K562 treated with DMSO at 1 percent for 24 hours (cell line): ENCODE results near the gene GLIPR1L2. TPM values are rescaled to one million over a fixed set of nuclear protein-coding genes. Genes with fewer than 3 reads are reported as not detected.

ENCODE experiments used
- total RNA-seq: library from RNA; unstranded; fragments of 300-600 nt; gene quantifications from 2 replicates; pipeline ENCODE4 v1.2.3, GENCODE V29; 2022; ENCODE audit warnings: low read depth; ENCODE audit not compliant: insufficient read depth

The GLIPR1L2 gene
- total RNA-seq, result not detected in 2 replicates

GRCh38 chr12:75390899-75391538, at the start of gene GLIPR1L2:
GLIPR1L2 (plus strand) TSS chr12:75391089; CDS start chr12:75391117, 28 bp downstream.

GRCh38 chr12:75480469-75480949, 89.6 kb downstream of the GLIPR1L2 start, which contains the start of gene GLIPR1:
GLIPR1 (plus strand) TSS chr12:75480755; CDS start chr12:75480881, 126 bp downstream.

Other genes with a start within 250 kb of the GLIPR1L2 start
- gene KCNC2, start 181.2 kb upstream of the GLIPR1L2 start, total RNA-seq, result not detected in 2 replicates
- 0.68 and 3.4 TPM in 2 replicates for gene CAPS2, start 60.8 kb upstream of the GLIPR1L2 start, total RNA-seq
- gene GLIPR1L1, start 56.4 kb upstream of the GLIPR1L2 start, total RNA-seq, result not detected in 2 replicates
- 1.3 and 1.7 TPM in 2 replicates for gene GLIPR1, start 89.7 kb downstream of the GLIPR1L2 start, total RNA-seq
- 5.8 and 14.2 TPM in 2 replicates for gene KRR1, start 120.5 kb downstream of the GLIPR1L2 start, total RNA-seq